ENCODE data around the gene PTPN2. TPM values are rescaled to one million over a fixed set of nuclear protein-coding genes. Genes with fewer than 3 reads are reported as not detected.
"Not testable (repeated sequence)": the region's sequence is repeated elsewhere in the genome, so short reads cannot be mapped to it uniquely, and the experiment has no call there.

Gene PTPN2
- 10 to 100 TPM; 27.6 to 32.4 (median 28.3) TPM for polyA plus RNA-seq

GRCh38 chr18:12883684-12884405, at the start of gene PTPN2:
TSS of gene PTPN2 (minus strand) at chr18:12884237. CDS start at chr18:12884141, 96 bp downstream.
- H3K27ac ChIP-seq (ENCODE audit: low read depth, low read length): peak within 1 kb of the TSS; percentile 96
- 0% methylated on average over 49 to 97 of the region's 97 CpGs for WGBS, 3 donors

DNA sequence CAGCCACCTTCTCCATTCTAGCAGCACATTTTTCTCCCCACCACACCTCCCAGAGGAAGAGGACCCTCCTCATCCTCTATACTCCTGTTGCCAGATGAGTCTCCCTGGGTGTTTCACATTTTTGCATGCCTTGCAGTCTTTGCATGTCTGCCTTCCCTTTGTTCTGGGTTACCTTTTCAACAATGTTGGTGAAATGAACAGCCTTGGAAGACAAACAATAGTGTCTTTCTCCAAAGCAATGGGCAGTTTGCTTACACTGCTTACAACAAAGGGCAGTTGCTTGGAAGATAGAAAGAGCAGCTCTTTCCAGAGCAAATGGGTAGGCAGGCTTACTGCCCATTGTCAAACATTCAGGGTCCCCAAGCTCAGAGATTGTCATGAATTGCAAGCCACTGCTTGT, 49.3 kb upstream of the PTPN2 start:
- no peak overlapping the region for H3K27ac ChIP-seq (ENCODE audit: low read depth, low read length)

DNA sequence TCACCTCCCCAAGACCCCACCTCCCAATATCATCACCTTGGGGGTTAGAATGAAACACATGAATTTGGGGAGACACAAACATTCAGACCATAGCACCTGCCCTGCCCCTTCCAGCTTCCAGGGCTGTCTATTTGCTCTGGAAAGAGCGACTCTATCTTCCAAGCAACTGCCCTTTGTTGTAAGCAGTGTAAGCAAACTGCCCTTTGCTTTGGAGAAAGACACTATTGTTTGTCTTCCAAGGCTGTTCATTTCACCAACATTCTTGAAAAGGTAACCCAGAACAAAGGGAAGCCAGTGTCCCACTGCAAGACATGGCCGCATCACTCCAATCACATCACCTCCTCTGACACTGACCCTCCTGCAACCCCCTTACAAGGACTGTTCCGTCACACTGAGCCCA, 46.9 kb upstream of the PTPN2 start:
- 78 to 94% (median 94%) methylated on average over 3 of the region's 3 CpGs for WGBS, 3 donors
- no peak overlapping the region for H3K27ac ChIP-seq (ENCODE audit: low read depth, low read length)

DNA sequence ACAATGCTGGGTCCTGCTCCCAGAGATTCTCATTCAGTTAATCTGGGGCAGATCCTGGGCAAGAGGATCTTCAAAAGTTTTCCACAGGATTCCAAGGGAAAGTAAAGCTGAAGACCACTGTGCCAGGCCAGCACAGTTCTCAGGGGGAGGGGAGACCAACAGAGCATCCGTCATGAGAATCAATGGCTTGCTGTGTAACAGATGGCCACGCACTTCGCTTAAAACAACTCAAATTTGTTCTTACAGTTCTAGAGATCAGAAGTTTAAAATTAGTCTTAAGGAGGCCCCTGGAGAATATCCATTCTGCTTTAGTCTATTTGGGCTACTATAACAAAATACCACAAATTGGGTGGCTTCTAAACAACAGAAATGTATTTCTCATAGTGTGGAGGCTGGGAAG, 46.3 kb upstream of the PTPN2 start:
- WGBS, 3 donors: 81 to 94% (median 88%) methylated on average over 3 of the region's 3 CpGs
- no peak overlapping the region for H3K27ac ChIP-seq (ENCODE audit: low read depth, low read length)

DNA sequence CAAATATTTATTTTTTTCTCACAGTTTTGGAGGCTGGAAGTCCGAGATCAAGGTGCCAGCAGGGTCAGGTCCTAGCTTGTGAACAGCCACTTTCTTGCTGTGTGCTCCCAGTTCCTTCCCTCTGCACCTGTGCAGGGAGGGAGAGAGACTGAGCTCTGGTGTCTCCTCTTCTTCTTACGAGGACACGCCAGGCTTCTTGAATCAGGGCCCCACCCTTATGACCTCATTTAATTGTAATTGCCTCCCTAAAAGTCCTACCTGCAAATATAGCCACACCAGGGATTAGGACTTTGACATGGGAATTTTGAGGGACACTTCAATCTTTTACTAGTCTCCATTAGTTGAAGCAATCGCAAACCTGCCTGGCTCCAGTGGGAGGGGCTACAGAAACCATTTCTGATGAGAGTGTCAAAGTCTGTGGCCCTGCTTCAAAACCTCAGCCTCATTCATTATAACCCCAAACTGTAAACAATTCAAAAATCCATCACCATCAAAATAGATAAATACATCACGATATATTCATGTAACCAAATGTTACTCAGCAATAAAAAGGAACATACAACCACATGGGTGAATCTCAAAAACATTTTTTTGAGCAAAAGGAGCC, 45.5 kb upstream of the PTPN2 start:
- WGBS, 3 donors: 78 to 84% (median 82%) methylated on average over 5 of the region's 5 CpGs
- H3K27ac ChIP-seq (ENCODE audit: low read depth, low read length): no peak overlapping the region

DNA sequence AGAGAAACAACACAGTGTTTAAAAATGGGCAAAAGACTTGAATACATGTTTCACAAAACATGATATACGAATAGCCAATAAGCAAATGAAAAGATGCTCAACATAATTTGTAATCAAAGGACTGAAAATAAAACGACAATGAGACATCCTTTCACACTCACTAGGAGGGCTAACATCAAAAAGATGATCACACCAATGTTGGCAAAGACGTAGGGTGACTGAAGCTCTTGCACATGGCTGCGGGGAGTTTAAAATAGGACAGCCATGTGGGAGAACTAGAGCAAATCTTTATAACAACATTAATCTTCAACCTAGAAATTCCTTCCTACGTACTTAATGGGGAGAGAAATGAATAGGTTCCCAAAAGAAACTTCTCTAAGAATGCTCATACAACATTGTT, 44.6 kb upstream of the PTPN2 start:
- WGBS, 3 donors: 76 to 85% (median 84%) methylated on average over 5 of the region's 5 CpGs
- H3K27ac ChIP-seq (ENCODE audit: low read depth, low read length): no peak overlapping the region

- no peak overlapping the region for H3K27ac ChIP-seq (ENCODE audit: low read depth, low read length)
- WGBS, 3 donors: 68 to 80% (median 77%) methylated on average over 4 of the region's 4 CpGs
Measured at GRCh38 chr18:12928206-12928605, 44.2 kb upstream of the PTPN2 start.

DNA sequence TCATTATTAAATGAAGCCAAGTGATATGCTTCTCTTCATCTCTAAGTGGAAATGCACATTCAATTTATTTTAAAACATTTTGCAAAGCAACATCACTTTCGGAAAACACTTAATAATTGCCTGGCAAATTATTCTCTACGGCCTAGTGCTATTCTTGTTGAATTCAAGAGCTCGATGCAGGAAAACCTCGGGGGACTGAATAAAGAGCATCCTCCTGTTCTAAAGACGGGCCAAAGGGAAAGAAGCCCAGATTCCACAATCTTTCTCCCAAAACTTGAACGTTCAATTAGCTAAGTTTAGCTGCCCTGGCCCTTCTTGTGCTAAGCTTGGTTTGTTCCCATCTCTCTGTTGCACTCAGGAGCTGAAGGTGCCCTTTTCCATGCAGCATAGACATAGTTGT, 40.6 kb upstream of the PTPN2 start:
- no peak overlapping the region for H3K27ac ChIP-seq (ENCODE audit: low read depth, low read length)
- 56 to 78% (median 56%) methylated on average over 6 of the region's 6 CpGs for WGBS, 3 donors

DNA sequence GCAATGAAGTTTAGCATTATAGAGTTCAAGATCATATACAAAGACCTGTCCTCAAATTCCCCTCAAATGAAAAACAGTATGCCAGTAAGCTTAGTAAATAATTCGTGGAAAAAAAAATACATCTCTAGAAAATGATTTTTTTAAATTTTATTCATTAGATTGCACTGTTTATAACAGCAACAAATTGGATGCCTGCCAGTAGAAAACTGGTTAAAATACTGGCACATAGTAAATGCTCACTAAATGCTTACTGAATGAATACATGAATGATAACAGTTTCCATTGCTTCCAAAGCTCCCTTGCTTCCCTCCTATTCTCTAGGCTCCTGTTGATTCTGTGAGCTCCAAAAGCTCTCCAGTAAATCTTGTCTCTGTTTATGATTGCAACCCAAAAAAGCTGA, 38.2 kb upstream of the PTPN2 start:
- no peak overlapping the region for H3K27ac ChIP-seq (ENCODE audit: low read depth, low read length)
- WGBS, 3 donors: 86 to 93% (median 89%) methylated on average over 1 of the region's 1 CpG

DNA sequence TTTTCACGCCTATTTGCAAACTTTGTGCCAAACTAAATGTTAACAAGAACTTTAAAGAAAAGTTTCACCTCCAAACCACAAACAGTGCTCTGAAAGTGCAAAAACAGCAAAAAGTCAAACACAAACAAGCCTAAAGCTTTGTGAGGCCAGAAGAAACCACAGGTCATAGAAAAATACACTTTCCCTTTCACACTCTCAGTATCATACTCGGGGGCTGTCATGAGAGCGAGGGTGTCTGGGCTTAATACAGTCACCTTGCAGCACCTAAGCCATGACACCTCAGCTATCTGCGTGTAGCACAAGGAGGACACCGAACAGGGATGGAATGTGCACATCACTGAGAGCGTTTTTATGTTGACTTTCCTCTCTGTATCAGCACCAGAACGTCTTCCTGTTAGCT, 37.1 kb upstream of the PTPN2 start:
- H3K27ac ChIP-seq (ENCODE audit: low read depth, low read length): no peak overlapping the region
- 57 to 70% (median 61%) methylated on average over 7 of the region's 7 CpGs for WGBS, 3 donors

GRCh38 chr18:12911929-12912703, 28.1 kb upstream of the PTPN2 start:
- H3K27ac ChIP-seq (ENCODE audit: low read depth, low read length): no peak overlapping the region
- WGBS, 3 donors: 41 to 56% (median 47%) methylated on average over 73 to 75 of the region's 75 CpGs

- 15 to 17% (median 15%) methylated on average over 65 to 75 of the region's 75 CpGs for WGBS, 3 donors
- H3K27ac ChIP-seq (ENCODE audit: low read depth, low read length): no peak overlapping the region
Measured at GRCh38 chr18:12911025-12911928, 27.2 kb upstream of the PTPN2 start.

DNA sequence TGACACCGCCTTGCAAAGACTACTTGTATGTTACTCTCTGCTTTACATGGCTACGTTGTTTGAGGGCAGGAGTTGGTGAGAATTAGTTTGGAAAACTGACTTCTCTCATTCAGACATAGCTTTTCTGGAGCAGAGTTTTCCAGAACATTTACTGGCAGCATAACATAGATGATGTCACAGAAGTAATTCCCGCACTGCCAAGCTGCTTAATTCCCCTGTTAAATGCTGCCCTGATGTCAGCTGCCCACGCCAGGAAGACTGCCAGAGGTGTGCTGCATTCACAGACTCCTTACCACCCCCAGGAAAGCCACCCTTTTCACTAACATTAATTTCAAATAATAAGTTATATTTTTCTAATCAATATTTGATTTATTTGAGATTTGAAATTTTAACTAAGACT, 24.7 kb upstream of the PTPN2 start:
- 77 to 81% (median 79%) methylated on average over 4 of the region's 4 CpGs for WGBS, 3 donors
- no peak overlapping the region for H3K27ac ChIP-seq (ENCODE audit: low read depth, low read length)

GRCh38 chr18:12907258-12907925, 23.4 kb upstream of the PTPN2 start:
- 38 to 61% (median 53%) methylated on average over 8 of the region's 8 CpGs for WGBS, 3 donors
- no peak overlapping the region for H3K27ac ChIP-seq (ENCODE audit: low read depth, low read length)

GRCh38 chr18:12906773-12907172, 22.7 kb upstream of the PTPN2 start:
- H3K27ac ChIP-seq (ENCODE audit: low read depth, low read length): no peak overlapping the region
- 71 to 90% (median 90%) methylated on average over 10 of the region's 10 CpGs for WGBS, 3 donors

DNA sequence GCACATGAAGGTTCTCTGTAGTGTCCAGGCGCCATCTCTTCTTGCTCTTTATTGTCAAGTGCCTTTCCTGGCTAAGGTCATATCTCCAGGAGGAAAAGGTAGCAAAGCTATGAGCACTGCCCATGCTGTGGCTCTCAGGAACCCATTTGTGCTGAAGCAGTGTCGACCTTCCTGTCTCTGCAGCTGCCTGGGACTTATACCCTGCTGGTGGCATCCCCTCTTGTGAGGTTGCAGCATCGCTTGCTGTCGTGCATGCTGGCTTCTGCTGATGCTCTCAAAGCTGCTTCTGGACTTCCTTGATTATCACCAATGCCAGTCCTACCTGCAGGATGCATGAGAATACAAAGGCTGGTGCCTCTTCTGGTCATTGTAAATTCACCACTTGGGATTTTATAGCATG, 22.1 kb upstream of the PTPN2 start:
- WGBS, 3 donors: 89 to 96% (median 93%) methylated on average over 4 of the region's 4 CpGs
- H3K27ac ChIP-seq (ENCODE audit: low read depth, low read length): no peak overlapping the region

DNA sequence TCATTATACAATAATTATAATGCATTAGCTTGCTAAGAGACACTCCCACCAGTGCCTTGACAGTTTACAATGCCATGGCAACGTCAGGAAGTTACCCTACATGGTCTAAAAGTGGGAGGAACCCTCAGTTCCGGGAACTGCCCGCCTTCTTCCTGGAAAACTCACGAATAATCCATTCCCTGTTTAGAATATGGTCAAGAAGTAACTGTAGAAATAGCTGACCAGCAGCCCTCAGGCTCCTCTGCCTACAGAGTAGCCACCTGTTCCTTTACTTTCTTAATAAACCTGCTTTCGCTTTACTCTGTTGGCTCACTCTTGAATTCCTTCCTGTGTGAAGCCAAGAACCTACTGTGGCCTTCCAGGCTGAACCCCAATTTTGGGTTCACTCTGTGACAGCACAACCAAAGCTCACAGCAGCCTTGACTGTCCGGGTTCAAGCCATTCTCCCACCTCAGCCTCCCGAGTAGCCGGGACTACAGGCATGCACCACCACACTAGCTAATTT, 20.0 kb upstream of the PTPN2 start:
- WGBS, 3 donors: 59 to 66% (median 60%) methylated on average over 8 of the region's 8 CpGs
- H3K27ac ChIP-seq (ENCODE audit: low read depth, low read length): no peak overlapping the region

- 93 to 94% (median 93%) methylated on average over 12 of the region's 12 CpGs for WGBS, 3 donors
- not testable (repeated sequence) for H3K27ac ChIP-seq (ENCODE audit: low read depth, low read length)
Measured at GRCh38 chr18:12901208-12901607, 17.2 kb upstream of the PTPN2 start.
